ENCODE data around the gene TMTC1. TPM values are rescaled to one million over a fixed set of nuclear protein-coding genes. Genes with fewer than 3 reads are reported as not detected.

The TMTC1 gene
- total RNA-seq, 1 donor from 2014 or later = not detected

- Mint-ChIP-seq H3K9me3 (peaks cover 3% of the 10 kb centered on the region), H3K27ac (no peak overlapping the region), H3K4me1 (no peaks in the 10 kb centered on the region), H3K4me3 (no peak overlapping the region), H3K36me3 (ENCODE audit: low read depth) (no peaks in the 10 kb centered on the region), H3K27me3 (no peaks in the 10 kb centered on the region)
- DNase-seq (no peak), ATAC-seq (ENCODE audit: low read depth) (peak; percentile 57)
- POLR2A ChIA-PET = no interaction called here
- intact Hi-C loops (cut with micrococcal nuclease) = loop anchor here (1.0 kb wide), 2 partner anchors 1255 to 1292 kb away; no protein-coding TSS in a partner anchor
- TF ChIP-seq, protein P1, sequence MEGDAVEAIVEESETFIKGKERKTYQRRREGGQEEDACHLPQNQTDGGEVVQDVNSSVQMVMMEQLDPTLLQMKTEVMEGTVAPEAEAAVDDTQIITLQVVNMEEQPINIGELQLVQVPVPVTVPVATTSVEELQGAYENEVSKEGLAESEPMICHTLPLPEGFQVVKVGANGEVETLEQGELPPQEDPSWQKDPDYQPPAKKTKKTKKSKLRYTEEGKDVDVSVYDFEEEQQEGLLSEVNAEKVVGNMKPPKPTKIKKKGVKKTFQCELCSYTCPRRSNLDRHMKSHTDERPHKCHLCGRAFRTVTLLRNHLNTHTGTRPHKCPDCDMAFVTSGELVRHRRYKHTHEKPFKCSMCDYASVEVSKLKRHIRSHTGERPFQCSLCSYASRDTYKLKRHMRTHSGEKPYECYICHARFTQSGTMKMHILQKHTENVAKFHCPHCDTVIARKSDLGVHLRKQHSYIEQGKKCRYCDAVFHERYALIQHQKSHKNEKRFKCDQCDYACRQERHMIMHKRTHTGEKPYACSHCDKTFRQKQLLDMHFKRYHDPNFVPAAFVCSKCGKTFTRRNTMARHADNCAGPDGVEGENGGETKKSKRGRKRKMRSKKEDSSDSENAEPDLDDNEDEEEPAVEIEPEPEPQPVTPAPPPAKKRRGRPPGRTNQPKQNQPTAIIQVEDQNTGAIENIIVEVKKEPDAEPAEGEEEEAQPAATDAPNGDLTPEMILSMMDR (IDR thresholded peaks at IDR 0.05) = no peak
- CTCF ChIA-PET = interaction anchor here (0.7 to 2.9 kb wide), 4 partner anchors 11 to 1292 kb away, joined by 3 to 34 read pairs (median 4); no protein-coding TSS in a partner anchor
These were observed 231.3 kb downstream of the TMTC1 start for GRCh38 chr12:29552324-29552927.

GRCh38 chr12:29551812-29552211, 231.9 kb downstream of the TMTC1 start:
- ChIA-PET CTCF (interaction anchor here (2.9 kb wide), 1 partner anchor 1256 kb away, joined by 34 read pairs; no protein-coding TSS in a partner anchor), POLR2A (no interaction called here)

DNA sequence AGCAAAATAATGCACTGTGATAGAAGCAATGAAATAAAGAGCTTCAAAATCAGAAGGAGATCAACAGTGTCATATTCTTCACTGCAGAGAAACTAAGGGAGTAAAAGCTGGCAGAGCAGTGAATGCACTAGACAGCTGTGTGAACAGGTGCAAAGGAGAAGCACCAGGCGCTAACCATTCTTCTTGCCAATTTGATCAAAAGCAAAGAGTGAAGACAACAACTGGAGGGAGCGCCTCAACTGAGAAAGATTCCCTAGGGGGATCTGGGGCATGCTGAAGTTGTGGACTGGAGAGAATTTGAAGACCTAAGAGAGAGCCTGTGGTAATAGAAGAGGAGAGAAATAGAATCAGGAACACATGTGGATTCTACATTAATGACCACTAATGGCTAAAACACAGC, 235.9 kb downstream of the TMTC1 start:
- peaks cover 4% of the 10 kb centered on the region for H3K27me3 Mint-ChIP-seq
- ATAC-seq (ENCODE audit: low read depth) (no peak), DNase-seq (no peak)
- CTCF ChIA-PET = no interaction called here
- intact Hi-C loops (cut with micrococcal nuclease) = no loop called here
- TF ChIP-seq, protein P1 (IDR thresholded peaks at IDR 0.05) = no peak
- H3K36me3 Mint-ChIP-seq (ENCODE audit: low read depth) = no peaks in the 10 kb centered on the region
- no peaks in the 10 kb centered on the region for H3K4me1 Mint-ChIP-seq
- no peak overlapping the region for H3K27ac Mint-ChIP-seq
- H3K9me3 Mint-ChIP-seq = no peaks in the 10 kb centered on the region
- POLR2A ChIA-PET = no interaction called here
- no peak overlapping the region for H3K4me3 Mint-ChIP-seq

More at GRCh38 chr12:29551812-29552211, 231.9 kb downstream of the TMTC1 start:
- ATAC-seq (ENCODE audit: low read depth) (no peak), DNase-seq (no peak)
- no peaks in the 10 kb centered on the region for H3K4me1 Mint-ChIP-seq
- no peak overlapping the region for H3K4me3 Mint-ChIP-seq
- intact Hi-C loops (cut with micrococcal nuclease) = loop anchor here (1.0 kb wide), 2 partner anchors 1255 to 1292 kb away; no protein-coding TSS in a partner anchor
- peaks cover 3% of the 10 kb centered on the region for H3K9me3 Mint-ChIP-seq
- no peak overlapping the region for H3K27ac Mint-ChIP-seq
- TF ChIP-seq, protein P1 (IDR thresholded peaks at IDR 0.05) = no peak
- H3K36me3 Mint-ChIP-seq (ENCODE audit: low read depth) = no peaks in the 10 kb centered on the region
- no peaks in the 10 kb centered on the region for H3K27me3 Mint-ChIP-seq

GRCh38 chr12:29547151-29547632, 236.6 kb downstream of the TMTC1 start:
- no peaks in the 10 kb centered on the region for H3K4me1 Mint-ChIP-seq
- no peak overlapping the region for H3K4me3 Mint-ChIP-seq
- H3K9me3 Mint-ChIP-seq = no peaks in the 10 kb centered on the region
- no peak overlapping the region for H3K27ac Mint-ChIP-seq
- ATAC-seq (ENCODE audit: low read depth) (no peak), DNase-seq (no peak)
- peaks cover 8% of the 10 kb centered on the region for H3K27me3 Mint-ChIP-seq
- ChIA-PET CTCF (no interaction called here), POLR2A (no interaction called here)
- intact Hi-C loops (cut with micrococcal nuclease) = no loop called here
- H3K36me3 Mint-ChIP-seq (ENCODE audit: low read depth) = no peaks in the 10 kb centered on the region
- TF ChIP-seq, protein P1 (IDR thresholded peaks at IDR 0.05) = no peak

DNA sequence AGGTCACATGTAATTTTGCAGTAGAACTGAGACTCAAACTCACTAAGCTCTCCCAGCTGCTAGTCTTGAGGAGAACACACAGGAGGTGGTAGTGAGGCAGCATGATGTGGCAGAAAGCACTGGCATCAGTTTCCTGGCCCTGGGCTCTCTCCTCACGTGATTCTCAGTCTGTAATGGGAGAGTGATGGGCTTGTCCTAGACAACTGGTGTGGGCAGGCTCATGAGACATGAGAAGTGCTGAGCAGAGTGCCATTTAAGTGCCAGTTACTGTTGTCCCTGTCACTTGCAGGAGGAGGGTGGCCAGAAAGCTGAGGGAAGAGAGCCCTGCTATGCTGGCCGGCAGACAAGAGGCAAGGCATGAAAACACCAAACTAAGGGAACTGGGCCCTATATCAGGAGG, 237.7 kb downstream of the TMTC1 start:
- Mint-ChIP-seq H3K4me3 (no peak overlapping the region), H3K4me1 (no peaks in the 10 kb centered on the region), H3K27ac (no peak overlapping the region), H3K36me3 (ENCODE audit: low read depth) (no peaks in the 10 kb centered on the region), H3K27me3 (peaks cover 8% of the 10 kb centered on the region), H3K9me3 (no peaks in the 10 kb centered on the region)
- intact Hi-C loops (cut with micrococcal nuclease) = no loop called here
- DNase-seq = no peak
- ATAC-seq (ENCODE audit: low read depth) = no peak
- POLR2A ChIA-PET = no interaction called here
- TF ChIP-seq, protein P1 (IDR thresholded peaks at IDR 0.05) = no peak
- CTCF ChIA-PET = no interaction called here
